Measurements from ENCODE around the gene NAA80. TPM values are rescaled to one million over a fixed set of nuclear protein-coding genes. Genes with fewer than 3 reads are reported as not detected.

The NAA80 gene
- total and polyA plus RNA-seq, 2 of the 13 experiments (the other 11 are each of a cell fraction or from before 2014, with no cell fraction given), result 3.4 to 8.7 TPM

GRCh38 chr3:50327943-50328691, 28.9 kb upstream of the NAA80 start, which contains the start of gene TUSC2 (continued):
- TF ChIP-seq ZBTB40 (IDR thresholded peaks at IDR 0.05) (peak; percentile 57), ZBTB40 (CRISPR knock-in tag; IDR thresholded peaks at IDR 0.05) (0 out of 2 replicates have a peak, but pooled peaks have one; percentile 58), HOXA7 (CRISPR knock-in tag; IDR thresholded peaks at IDR 0.05) (no peak), ZNF790 (CRISPR knock-in tag; IDR thresholded peaks at IDR 0.05; ENCODE audit: borderline replicate concordance) (0 out of 2 replicates have a peak, but pooled peaks have one; percentile 47), CBFB (CRISPR knock-in tag; IDR thresholded peaks at IDR 0.05) (0 out of 2 replicates have a peak, but pooled peaks have one; percentile 44), PHF21A (CRISPR knock-in tag; IDR thresholded peaks at IDR 0.05) (peak; percentile 56), ZSCAN29 (CRISPR knock-in tag; conservative IDR thresholded peaks at IDR 0.05) (no peak), PCBP1 (IDR thresholded peaks at IDR 0.05; ENCODE audit: borderline replicate concordance, low read depth, low read length) (no peak), ZSCAN20 (CRISPR knock-in tag; IDR thresholded peaks at IDR 0.05; ENCODE audit: borderline replicate concordance) (0 out of 2 replicates have a peak, but pooled peaks have one; percentile 71), SP4 (CRISPR knock-in tag; IDR thresholded peaks at IDR 0.05) (0 out of 2 replicates have a peak, but pooled peaks have one; percentile 8), ZBTB42 (CRISPR knock-in tag; IDR thresholded peaks at IDR 0.05) (no peak), MEIS2 (CRISPR knock-in tag; IDR thresholded peaks at IDR 0.05) (peak; percentile 54; the same call in 1 of the 2 replicates), ZFP37 (CRISPR knock-in tag; IDR thresholded peaks at IDR 0.05; ENCODE audit: borderline replicate concordance) (no peak), PCBP2 (optimal IDR thresholded peaks at IDR 0.05; ENCODE audit: low read depth, low read length, poor library complexity, severe bottlenecking) (no peak), PATZ1 (CRISPR knock-in tag; IDR thresholded peaks at IDR 0.05) (0 out of 2 replicates have a peak, but pooled peaks have one; percentile 9), ZMYM4 (CRISPR knock-in tag; IDR thresholded peaks at IDR 0.05) (peak; percentile 33; the same call in 1 of the 2 replicates), IKZF4 (CRISPR knock-in tag; IDR thresholded peaks at IDR 0.05; ENCODE audit: borderline replicate concordance, low read depth, not compliant biosample characterization) (peak; percentile 60)
